B cell (primary cell): Measurements from ENCODE around the gene EXD3. TPM values are rescaled to one million over a fixed set of nuclear protein-coding genes. Genes with fewer than 3 reads are reported as not detected.
A peak's percentile ranks its signal among the peaks of the same experiment; 100 is the strongest.

Source experiments
- ATAC-seq: fragments of 200-7000 bp; cut with Tn5 transposase; one replicate; pipeline ENCODE4 v1.10.0; 2021; ENCODE audit warnings: low read depth, mild to moderate bottlenecking, moderate number of reproducible peaks, moderate library complexity
- CTCF ChIA-PET: fragments of 350-600 bp; sonication (Branson Sonifier 250); formaldehyde crosslinking; loops from one replicate; lab custom pipeline; 2021; ENCODE audit warnings: antibody characterized with exemption, inconsistent platforms; lab: Charles Lee
- POLR2A ChIA-PET: fragments of 350-600 bp; sonication (Branson Sonifier 250); formaldehyde crosslinking; loops from one replicate; lab custom pipeline; 2021; ENCODE audit warnings: antibody characterized with exemption; lab: Charles Lee
- DNase-seq: peaks from one replicate; pipeline ENCODE4 v3.0.0; 2013
- H2AFZ ChIP-seq: 2 replicates; pipeline ENCODE4 v1.6.1; 2012; ENCODE audit warnings: mild to moderate bottlenecking, low read depth, low read length; ENCODE audit not compliant: insufficient read depth, poor library complexity, severe bottlenecking
- H3K27ac ChIP-seq, 2 donors: 1 replicate in 1 of 2; 2 replicates in 1 of 2; pipeline ENCODE4 v1.5.1; 2012 to 2013; ENCODE audit warnings: low read length in 2 of 2, mild to moderate bottlenecking in 2 of 2, moderate library complexity in 1 of 2
- H3K27me3 ChIP-seq, 4 experiments: fragments of 200-600 bp in 1 of 4; sonication (generic) in 1 of 4; replicated peaks in 1 of 4; 1 replicate in 2 of 4; 2 replicates in 2 of 4; pipeline versions ENCODE4 v1.6.1 to v1.7.0; 2013 to 2016; ENCODE audit warnings: low read length in 3 of 4, mild to moderate bottlenecking in 2 of 4, mixed read lengths in 1 of 4, moderate library complexity in 1 of 4; ENCODE audit not compliant: insufficient read depth in 4 of 4, control insufficient read depth in 3 of 4; ENCODE audit errors: control extremely low read depth in 1 of 4
- H3K36me3 ChIP-seq, 2 experiments: replicated peaks in 1 of 2; 1 replicate in 1 of 2; 2 replicates in 1 of 2; pipeline versions ENCODE4 v1.6.1 to v1.7.1; 2013; ENCODE audit warnings: low read length in 1 of 2; ENCODE audit not compliant: insufficient read depth in 2 of 2, control insufficient read depth in 1 of 2; ENCODE audit errors: control extremely low read depth in 1 of 2, extremely low read depth in 1 of 2
- H3K4me1 ChIP-seq, 2 donors: fragments of 200-600 bp in 1 of 2; sonication (generic) in 1 of 2; 1 replicate in 1 of 2; 2 replicates in 1 of 2; pipeline versions ENCODE4 v1.5.1 to v1.6.1; 2013 to 2017; ENCODE audit warnings: low read length in 2 of 2; ENCODE audit not compliant: control insufficient read depth in 2 of 2, insufficient read depth in 2 of 2
- H3K4me2 ChIP-seq: replicated peaks from 2 replicates; pipeline ENCODE3; 2012; ENCODE audit warnings: mild to moderate bottlenecking, low read depth, low read length; ENCODE audit not compliant: poor library complexity, severe bottlenecking
- H3K4me3 ChIP-seq, 5 experiments: fragments of 200-600 bp in 1 of 5; sonication (generic) in 1 of 5; 1 replicate in 3 of 5; 2 replicates in 2 of 5; pipeline versions ENCODE4 v1.5.1 to v1.7.0; 2011 to 2016; ENCODE audit warnings: low read length in 4 of 5, mild to moderate bottlenecking in 4 of 5, low read depth in 2 of 5, control low read depth in 1 of 5, moderate library complexity in 1 of 5; ENCODE audit not compliant: insufficient read depth in 1 of 5; ENCODE audit errors: control extremely low read depth in 1 of 5, extremely low read depth in 1 of 5
- H3K79me2 ChIP-seq: fragments of 200-600 bp; sonication (generic); one replicate; pipeline ENCODE4 v1.6.0; 2016; ENCODE audit warnings: low read length; ENCODE audit not compliant: control insufficient read depth, insufficient read depth
- H3K9ac ChIP-seq: fragments of 200-600 bp; sonication (generic); 2 replicates; pipeline ENCODE4 v1.6.1; 2017; ENCODE audit warnings: mild to moderate bottlenecking, low read length, moderate library complexity
- H3K9me3 ChIP-seq, 3 donors: one replicate each; pipeline versions ENCODE4 v1.6.1 to v1.7.1; 2013; ENCODE audit warnings: low read length in 2 of 3; ENCODE audit not compliant: control insufficient read depth in 2 of 3, insufficient read depth in 1 of 3; ENCODE audit errors: control extremely low read depth in 1 of 3
- H4K20me1 ChIP-seq: 2 replicates; pipeline ENCODE4 v1.6.0; 2012; ENCODE audit warnings: mild to moderate bottlenecking, low read length; ENCODE audit not compliant: insufficient read depth, control insufficient read depth, poor library complexity, severe bottlenecking
- H3K27ac Mint-ChIP-seq: one replicate; pipeline ENCODE4 v1.8.0; 2021; ENCODE audit warnings: mixed read lengths
- H3K27me3 Mint-ChIP-seq: one replicate; pipeline ENCODE4 v1.8.0; 2021; ENCODE audit warnings: mixed read lengths
- H3K4me1 Mint-ChIP-seq: one replicate; pipeline ENCODE4 v1.8.0; 2021; ENCODE audit warnings: mixed read lengths
- H3K4me3 Mint-ChIP-seq: one replicate; pipeline ENCODE4 v1.8.0; 2021; ENCODE audit warnings: mixed read lengths
- H3K9me3 Mint-ChIP-seq: one replicate; pipeline ENCODE4 v1.8.0; 2022; ENCODE audit warnings: mixed read lengths; ENCODE audit not compliant: insufficient read depth
- CTCF ChIP-seq: fragments of 200-600 bp; IDR thresholded peaks from one replicate; pipeline ENCODE4 v1.8.0; 2022; ENCODE audit warnings: antibody characterized with exemption, mild to moderate bottlenecking
- EZH2 ChIP-seq: IDR thresholded peaks from 2 replicates; pipeline ENCODE4 v1.6.1; 2012; ENCODE audit warnings: borderline replicate concordance, low read depth, mild to moderate bottlenecking, moderate library complexity, low read length; ENCODE audit not compliant: insufficient read depth, poor library complexity, severe bottlenecking
- WGBS: methylation state at CpG from one replicate; pipeline ENCODE4 v1.1.5; 2013; ENCODE audit warnings: missing lambda C conversion rate; ENCODE audit not compliant: insufficient coverage; 5-methylcytosine and 5-hydroxymethylcytosine counted together
- intact Hi-C: fragments of 100-400 bp; cut with micrococcal nuclease; formaldehyde crosslinking; loops from one replicate; pipeline ENCODE4 v1.10.0; 2022
- polyA plus RNA-seq: library from polyadenylated mRNA; depleted of rRNA; stranded (reverse); fragments of >200 nt; gene quantifications from 2 replicates; pipeline ENCODE4 v1.2.3, GENCODE V29; 2012
- total RNA-seq, 2 donors: library from RNA; stranded (reverse); fragments of 120-200 nt in 1 of 2; gene quantifications; 1 replicate in 1 of 2; 2 replicates in 1 of 2; pipeline versions ENCODE4 v1.2.3 to v1.2.4, GENCODE V29; 2013 to 2022

Gene EXD3
- total and polyA plus RNA-seq, 2 donors (not counting 1 experiment from before 2014, with no cell fraction given), result 22.5 to 23.7 TPM

GRCh38 chr9:137390553-137391410, 32.2 kb downstream of the EXD3 start:
- WGBS, result 78% methylated on average over 40 of the region's 42 CpGs
- H3K27me3 ChIP-seq, result no peaks in the 10 kb centered on the region
- H3K4me3 ChIP-seq, result no peak overlapping the region
- H3K4me1 ChIP-seq, result peaks cover 9 to 13% of the 10 kb centered on the region in 2 donors
- peaks cover 3% of the 10 kb centered on the region for H3K4me1 Mint-ChIP-seq
- TF ChIP-seq CTCF (no peak), EZH2 (no peak)
- DNase-seq (no peak), ATAC-seq (no peak)
- H4K20me1 ChIP-seq, result no peaks in the 10 kb centered on the region
- intact Hi-C loops, result no loop called here
- ChIA-PET CTCF (no interaction called here), POLR2A (no interaction called here)
- no peak overlapping the region for H3K27ac Mint-ChIP-seq
- no peak overlapping the region for H3K27ac ChIP-seq
- no peaks in the 10 kb centered on the region for H3K9me3 ChIP-seq
- peaks cover 2% of the 10 kb centered on the region for H3K79me2 ChIP-seq
- H3K36me3 ChIP-seq, result peaks cover 0 to 4% of the 10 kb centered on the region in 2 experiments
- H3K4me2 ChIP-seq, result peak overlapping the region; percentile 5
- H3K9ac ChIP-seq, result no peak overlapping the region
- no peaks in the 10 kb centered on the region for H3K9me3 Mint-ChIP-seq
- H3K27me3 Mint-ChIP-seq, result no peaks in the 10 kb centered on the region
- no peak overlapping the region for H3K4me3 Mint-ChIP-seq
- no peak overlapping the region for H2AFZ ChIP-seq

- no peaks in the 10 kb centered on the region for H3K27me3 ChIP-seq
- ChIA-PET POLR2A (no interaction called here), CTCF (no interaction called here)
- no peak overlapping the region for H2AFZ ChIP-seq
- no peak overlapping the region for H3K9ac ChIP-seq
- Mint-ChIP-seq H3K4me1 (peaks cover 3% of the 10 kb centered on the region), H3K27me3 (no peaks in the 10 kb centered on the region), H3K9me3 (no peaks in the 10 kb centered on the region), H3K27ac (no peak overlapping the region), H3K4me3 (no peak overlapping the region)
- TF ChIP-seq CTCF, result no peak
- no peak for TF ChIP-seq EZH2
- H3K79me2 ChIP-seq, result peaks cover 2% of the 10 kb centered on the region
- H4K20me1 ChIP-seq, result no peaks in the 10 kb centered on the region
- H3K4me2 ChIP-seq, result no peak overlapping the region
- peaks cover 9 to 13% of the 10 kb centered on the region in 2 donors for H3K4me1 ChIP-seq
- peaks cover 0 to 4% of the 10 kb centered on the region in 2 experiments for H3K36me3 ChIP-seq
- no peak overlapping the region for H3K27ac ChIP-seq
- no peak for DNase-seq
- WGBS, result 97% methylated on average over 12 of the region's 13 CpGs
- H3K9me3 ChIP-seq, result no peaks in the 10 kb centered on the region
- intact Hi-C loops, result no loop called here
- no peak overlapping the region for H3K4me3 ChIP-seq
- no peak for ATAC-seq
Observed at GRCh38 chr9:137389428-137389746, 33.6 kb downstream of the EXD3 start.
